H9 (cell line): ENCODE measurements around the gene TMEM253. TPM values are rescaled to one million over a fixed set of nuclear protein-coding genes. Genes with fewer than 3 reads are reported as not detected.

Experiments used
- DNase-seq: peaks from one replicate; pipeline ENCODE4 v3.0.0-alpha.2; 2017
- H2AFZ ChIP-seq: one replicate; pipeline ENCODE4 v1.6.1; 2013; ENCODE audit warnings: mild to moderate bottlenecking, low read length, control low read depth, moderate library complexity
- H2AK5ac ChIP-seq: 2 replicates; pipeline ENCODE4 v1.6.1; 2013; ENCODE audit warnings: low read length, control low read depth, mixed read lengths; ENCODE audit not compliant: insufficient read length
- H2BK120ac ChIP-seq: one replicate; pipeline ENCODE4 v1.6.1; 2013; ENCODE audit warnings: low read depth, mild to moderate bottlenecking, low read length, control low read depth, inconsistent platforms; ENCODE audit not compliant: poor library complexity, severe bottlenecking
- H2BK12ac ChIP-seq: 2 replicates; pipeline ENCODE4 v1.6.1; 2013; ENCODE audit warnings: low read length, control low read depth, mixed read lengths, low read depth; ENCODE audit not compliant: insufficient read length
- H2BK15ac ChIP-seq: 2 replicates; pipeline ENCODE4 v1.6.1; 2013; ENCODE audit warnings: low read depth, low read length, control low read depth
- H2BK20ac ChIP-seq: one replicate; pipeline ENCODE4 v1.6.1; 2013; ENCODE audit warnings: low read depth, mild to moderate bottlenecking, low read length, control low read depth, inconsistent platforms; ENCODE audit not compliant: poor library complexity, severe bottlenecking
- H2BK5ac ChIP-seq: 2 replicates; pipeline ENCODE4 v1.6.1; 2013; ENCODE audit warnings: low read length, control low read depth, mixed read lengths; ENCODE audit not compliant: insufficient read length
- H3K14ac ChIP-seq: 2 replicates; pipeline ENCODE4 v1.6.1; 2013; ENCODE audit warnings: low read length, control low read depth; ENCODE audit not compliant: insufficient read depth
- H3K18ac ChIP-seq: 2 replicates; pipeline ENCODE4 v1.6.1; 2013; ENCODE audit warnings: low read depth, mild to moderate bottlenecking, mixed read lengths, low read length, control low read depth; ENCODE audit not compliant: insufficient read length
- H3K23ac ChIP-seq: 2 replicates; pipeline ENCODE4 v1.6.1; 2013; ENCODE audit warnings: low read length, control low read depth, mixed read lengths, low read depth; ENCODE audit not compliant: insufficient read length
- H3K23me2 ChIP-seq: 2 replicates; pipeline ENCODE4 v1.6.1; 2013; ENCODE audit warnings: low read depth, mild to moderate bottlenecking, mixed read lengths, low read length, control low read depth; ENCODE audit not compliant: insufficient read length, poor library complexity, severe bottlenecking
- H3K27ac ChIP-seq: 2 replicates; pipeline ENCODE4 v1.5.1; 2013; ENCODE audit warnings: low read length, control low read depth, mixed read lengths, low read depth; ENCODE audit not compliant: insufficient read length
- H3K27me3 ChIP-seq: 2 replicates; pipeline ENCODE4 v1.6.1; 2013; ENCODE audit warnings: low read length, control low read depth, inconsistent platforms; ENCODE audit not compliant: insufficient read depth
- H3K4ac ChIP-seq: 2 replicates; pipeline ENCODE4 v1.6.1; 2013; ENCODE audit warnings: low read depth, mild to moderate bottlenecking, control low read depth, inconsistent platforms, low read length, moderate library complexity
- H3K4me1 ChIP-seq: 2 replicates; pipeline ENCODE4 v1.6.1; 2013; ENCODE audit warnings: low read length, control low read depth, inconsistent platforms; ENCODE audit not compliant: insufficient read depth
- H3K4me2 ChIP-seq: 2 replicates; pipeline ENCODE4 v1.6.1; 2013; ENCODE audit warnings: low read length, control low read depth, mixed read lengths; ENCODE audit not compliant: insufficient read length, insufficient read depth
- H3K56ac ChIP-seq: 2 replicates; pipeline ENCODE4 v1.6.1; 2013; ENCODE audit warnings: low read depth, mild to moderate bottlenecking, mixed read lengths, low read length, control low read depth; ENCODE audit not compliant: insufficient read length
- H3K79me1 ChIP-seq: 2 replicates; pipeline ENCODE4 v1.6.1; 2013; ENCODE audit warnings: low read depth, mild to moderate bottlenecking, moderate library complexity, low read length, control low read depth, inconsistent platforms; ENCODE audit not compliant: insufficient read depth, poor library complexity, severe bottlenecking
- H3K79me2 ChIP-seq: 2 replicates; pipeline ENCODE4 v1.6.1; 2013; ENCODE audit warnings: low read length, control low read depth, inconsistent platforms; ENCODE audit not compliant: insufficient read depth
- H3K9ac ChIP-seq: 2 replicates; pipeline ENCODE4 v1.6.1; 2013; ENCODE audit warnings: low read length, control low read depth, mixed read lengths; ENCODE audit not compliant: insufficient read length; ENCODE audit errors: extremely low read depth
- H3K9me3 ChIP-seq: one replicate; pipeline ENCODE4 v1.6.1; 2013; ENCODE audit warnings: low read depth, low read length, inconsistent platforms; ENCODE audit not compliant: control insufficient read depth
- H3T11ph ChIP-seq: one replicate; pipeline ENCODE4 v1.6.1; 2013; ENCODE audit warnings: mild to moderate bottlenecking, low read length, control low read depth, inconsistent platforms
- H4K20me1 ChIP-seq: one replicate; pipeline ENCODE4 v1.6.1; 2013; ENCODE audit not compliant: control insufficient read depth, insufficient read length, insufficient read depth
- H4K5ac ChIP-seq: 2 replicates; pipeline ENCODE4 v1.6.1; 2013; ENCODE audit warnings: low read depth, mild to moderate bottlenecking, mixed read lengths, low read length, control low read depth; ENCODE audit not compliant: insufficient read length
- H4K8ac ChIP-seq: replicated peaks from 2 replicates; pipeline ENCODE4 v1.6.1; 2013; ENCODE audit warnings: low read length, control low read depth, mixed read lengths, low read depth; ENCODE audit not compliant: insufficient read length
- H4K91ac ChIP-seq: 2 replicates; pipeline ENCODE4 v1.6.1; 2013; ENCODE audit warnings: low read depth, mild to moderate bottlenecking, moderate library complexity, mixed read lengths, low read length, control low read depth; ENCODE audit not compliant: insufficient read length
- H3K27ac Mint-ChIP-seq, 3 experiments: 2 replicates in 2 of 3; 3 replicates in 1 of 3; pipeline ENCODE4 v1.8.0; 2020 to 2021; ENCODE audit warnings: mixed read lengths in 3 of 3, mild to moderate bottlenecking in 1 of 3, moderate library complexity in 1 of 3
- H3K27me3 Mint-ChIP-seq: 2 replicates; pipeline ENCODE4 v1.8.0; 2021; ENCODE audit warnings: low read depth, mild to moderate bottlenecking, moderate library complexity, mixed read lengths
- H3K36me3 Mint-ChIP-seq, 3 experiments: 2 replicates in 2 of 3; 3 replicates in 1 of 3; pipeline ENCODE4 v1.8.0; 2020 to 2021; ENCODE audit warnings: low read depth in 3 of 3, mixed read lengths in 3 of 3; ENCODE audit not compliant: insufficient read depth in 1 of 3
- H3K4me1 Mint-ChIP-seq, 2 experiments: 2 replicates each; pipeline ENCODE4 v1.8.0; 2020; ENCODE audit warnings: mixed read lengths in 2 of 2
- H3K4me3 Mint-ChIP-seq, 2 experiments: 2 replicates in 1 of 2; 3 replicates in 1 of 2; pipeline ENCODE4 v1.8.0; 2020 to 2021; ENCODE audit warnings: mild to moderate bottlenecking in 2 of 2, mixed read lengths in 2 of 2, moderate library complexity in 1 of 2
- H3K9me3 Mint-ChIP-seq, 2 experiments: 2 replicates in 1 of 2; 3 replicates in 1 of 2; pipeline ENCODE4 v1.8.0; 2020; ENCODE audit warnings: mild to moderate bottlenecking in 2 of 2, mixed read lengths in 2 of 2, moderate library complexity in 1 of 2
- WGBS: extraction: QIAGEN DNeasy Blood & Tissue Kit; methylation state at CpG from one replicate; pipeline ENCODE4 v1.1.7; 2013; ENCODE audit warnings: missing lambda C conversion rate, low lambda C conversion rate, mixed read lengths; ENCODE audit not compliant: insufficient read length; ENCODE audit errors: extremely low coverage; 5-methylcytosine and 5-hydroxymethylcytosine counted together
- total RNA-seq: library from RNA; stranded (reverse); gene quantifications from 2 replicates; pipeline ENCODE4 v1.2.1, GENCODE V29; 2021
- TF ChIP-seq, protein P1 (sequence below): fragments of 200-600 bp; sonication (generic); conservative IDR thresholded peaks from 3 replicates; pipeline ENCODE4 v1.8.0; 2021; ENCODE audit warnings: antibody characterized with exemption, mild to moderate bottlenecking

Gene TMEM253
- total RNA-seq, 1 experiment from 2014 or later = 2.2 TPM

DNA sequence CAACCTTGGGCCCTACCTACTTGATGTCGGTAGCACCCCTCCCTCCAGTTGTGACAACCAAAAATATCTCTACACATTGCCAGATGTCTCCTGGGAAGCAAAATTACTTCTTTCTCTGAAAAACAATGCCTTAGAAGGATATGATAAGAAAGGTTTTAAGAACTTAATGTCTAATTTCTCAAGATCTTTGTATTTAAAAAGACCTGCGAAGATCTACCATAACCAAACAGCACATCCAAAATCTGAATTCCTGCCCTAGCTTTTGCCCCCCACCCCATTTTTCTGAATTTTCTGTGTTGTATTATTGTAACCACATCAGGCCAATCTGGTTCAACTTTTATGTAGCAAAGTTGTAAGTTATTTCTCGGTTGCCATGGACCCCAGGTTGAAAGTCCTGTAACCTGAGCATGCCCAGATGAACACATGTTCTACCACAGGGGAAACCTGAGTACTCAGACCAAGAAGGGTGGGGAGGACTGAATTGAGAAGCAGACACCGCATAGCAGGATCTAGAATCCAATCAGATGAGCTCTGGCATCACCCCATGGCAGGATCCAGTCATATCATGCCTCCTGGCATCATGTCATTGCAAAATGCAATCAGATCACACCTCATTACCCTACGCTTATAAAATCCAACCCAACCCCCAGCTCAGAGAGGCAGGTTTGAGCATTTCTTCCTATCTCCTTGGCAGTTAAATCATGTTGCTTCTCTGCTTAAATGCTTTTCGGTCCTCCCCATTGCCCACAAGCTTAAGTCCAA lies 8.7 kb downstream of the TMEM253 start:
- no peak overlapping the region for H2BK20ac ChIP-seq
- H3K9me3 Mint-ChIP-seq = no peaks in the 10 kb centered on the region

More for the DNA sequence above, 8.7 kb downstream of the TMEM253 start:
- H2BK15ac ChIP-seq = no peak overlapping the region
- no peak overlapping the region for H2BK12ac ChIP-seq
- Mint-ChIP-seq H3K27ac (no peak overlapping the region), H3K27me3 (no peaks in the 10 kb centered on the region; the same call in 1 of the 2 replicates), H3K4me1 (peaks cover 31 to 44% of the 10 kb centered on the region in 2 experiments), H3K36me3 (no peaks in the 10 kb centered on the region), H3K4me3 (no peak overlapping the region)
- H3K27me3 ChIP-seq = no peaks in the 10 kb centered on the region
- no peak overlapping the region for H2AK5ac ChIP-seq
- no peak overlapping the region for H2BK5ac ChIP-seq
- H3K4me2 ChIP-seq = no peak overlapping the region
- no peaks in the 10 kb centered on the region for H3K79me2 ChIP-seq
- H3K4me1 ChIP-seq = peaks cover 4% of the 10 kb centered on the region; the same call in 1 of the 2 replicates
- no peak overlapping the region for H4K91ac ChIP-seq
- H3T11ph ChIP-seq = no peak overlapping the region
- TF ChIP-seq, protein P1, sequence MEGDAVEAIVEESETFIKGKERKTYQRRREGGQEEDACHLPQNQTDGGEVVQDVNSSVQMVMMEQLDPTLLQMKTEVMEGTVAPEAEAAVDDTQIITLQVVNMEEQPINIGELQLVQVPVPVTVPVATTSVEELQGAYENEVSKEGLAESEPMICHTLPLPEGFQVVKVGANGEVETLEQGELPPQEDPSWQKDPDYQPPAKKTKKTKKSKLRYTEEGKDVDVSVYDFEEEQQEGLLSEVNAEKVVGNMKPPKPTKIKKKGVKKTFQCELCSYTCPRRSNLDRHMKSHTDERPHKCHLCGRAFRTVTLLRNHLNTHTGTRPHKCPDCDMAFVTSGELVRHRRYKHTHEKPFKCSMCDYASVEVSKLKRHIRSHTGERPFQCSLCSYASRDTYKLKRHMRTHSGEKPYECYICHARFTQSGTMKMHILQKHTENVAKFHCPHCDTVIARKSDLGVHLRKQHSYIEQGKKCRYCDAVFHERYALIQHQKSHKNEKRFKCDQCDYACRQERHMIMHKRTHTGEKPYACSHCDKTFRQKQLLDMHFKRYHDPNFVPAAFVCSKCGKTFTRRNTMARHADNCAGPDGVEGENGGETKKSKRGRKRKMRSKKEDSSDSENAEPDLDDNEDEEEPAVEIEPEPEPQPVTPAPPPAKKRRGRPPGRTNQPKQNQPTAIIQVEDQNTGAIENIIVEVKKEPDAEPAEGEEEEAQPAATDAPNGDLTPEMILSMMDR = no peak
- no peaks in the 10 kb centered on the region for H3K79me1 ChIP-seq
- DNase-seq = no peak
- no peak overlapping the region for H3K56ac ChIP-seq
- H2AFZ ChIP-seq = no peak overlapping the region
- H3K9ac ChIP-seq = no peak overlapping the region
- peaks cover under 1% of the 10 kb centered on the region for H3K23me2 ChIP-seq
- no peak overlapping the region for H3K18ac ChIP-seq
- no peak overlapping the region for H3K23ac ChIP-seq
- H3K4ac ChIP-seq = no peak overlapping the region
- no peaks in the 10 kb centered on the region for H4K20me1 ChIP-seq
- no peak overlapping the region for H4K8ac ChIP-seq
- peak overlapping the region; percentile 73 for H2BK120ac ChIP-seq
- H3K27ac ChIP-seq = no peak overlapping the region
- no peak overlapping the region for H4K5ac ChIP-seq
- no peak overlapping the region for H3K14ac ChIP-seq
- H3K9me3 ChIP-seq = no peaks in the 10 kb centered on the region
- no CpG with 5 or more reads among the region's 6 CpGs for WGBS
